OCI-LY7 (cell line): ENCODE results near the gene ECSIT.

Source experiments
- CTCF ChIP-seq: fragments of 200-600 bp; sonication (generic); conservative IDR thresholded peaks from 2 replicates; pipeline ENCODE4 v1.5.1; 2014; ENCODE audit warnings: mild to moderate bottlenecking, antibody characterized with exemption, low read length, moderate library complexity, mixed read lengths
- EZH2phosphoT487 ChIP-seq: fragments of 200-600 bp; sonication (generic); IDR thresholded peaks from 2 replicates; pipeline ENCODE4 v1.6.1; 2018; ENCODE audit warnings: low read depth, borderline replicate concordance, mild to moderate bottlenecking, mixed run types, antibody characterized with exemption, low read length, moderate library complexity, mixed read lengths

- no peak for TF ChIP-seq CTCF
- no peak for TF ChIP-seq EZH2phosphoT487
Observed at GRCh38 chr19:11499890-11500420, 29.0 kb downstream of the ECSIT start.
